Mesodermal cell (in vitro differentiated cells): ENCODE results near the gene ITSN1.
"Not testable (repeated sequence)": the region's sequence is repeated elsewhere in the genome, so short reads cannot be mapped to it uniquely, and the experiment has no call there.

ENCODE experiments used
- H3K27ac ChIP-seq: 2 replicates; pipeline ENCODE4 v1.7.0; 2013; ENCODE audit warnings: mild to moderate bottlenecking, low read depth, low read length, moderate library complexity; ENCODE audit not compliant: severe bottlenecking
- H3K36me3 ChIP-seq: 2 replicates; pipeline ENCODE4 v1.7.1; 2013; ENCODE audit warnings: mild to moderate bottlenecking, low read length, moderate library complexity; ENCODE audit not compliant: control insufficient read depth, insufficient read depth
- H3K4me1 ChIP-seq: one replicate; pipeline ENCODE4 v1.7.1; 2013; ENCODE audit warnings: mild to moderate bottlenecking, low read length; ENCODE audit not compliant: insufficient read depth, control insufficient read depth, poor library complexity, severe bottlenecking
- H3K4me3 ChIP-seq: 2 replicates; pipeline ENCODE4 v1.7.0; 2013; ENCODE audit warnings: low read length, control low read depth, mild to moderate bottlenecking; ENCODE audit not compliant: insufficient read depth, poor library complexity, severe bottlenecking; ENCODE audit errors: extremely low read depth
- H3K9me3 ChIP-seq: 2 replicates; pipeline ENCODE4 v1.7.1; 2013; ENCODE audit warnings: mild to moderate bottlenecking, low read length, moderate library complexity; ENCODE audit not compliant: control insufficient read depth
- WGBS, 2 experiments: methylation state at CpG; one replicate each; pipeline ENCODE4 v1.1.5; 2013; ENCODE audit warnings: missing lambda C conversion rate in 2 of 2; ENCODE audit not compliant: insufficient coverage in 2 of 2; 5-methylcytosine and 5-hydroxymethylcytosine counted together

ITSN1 gene

DNA sequence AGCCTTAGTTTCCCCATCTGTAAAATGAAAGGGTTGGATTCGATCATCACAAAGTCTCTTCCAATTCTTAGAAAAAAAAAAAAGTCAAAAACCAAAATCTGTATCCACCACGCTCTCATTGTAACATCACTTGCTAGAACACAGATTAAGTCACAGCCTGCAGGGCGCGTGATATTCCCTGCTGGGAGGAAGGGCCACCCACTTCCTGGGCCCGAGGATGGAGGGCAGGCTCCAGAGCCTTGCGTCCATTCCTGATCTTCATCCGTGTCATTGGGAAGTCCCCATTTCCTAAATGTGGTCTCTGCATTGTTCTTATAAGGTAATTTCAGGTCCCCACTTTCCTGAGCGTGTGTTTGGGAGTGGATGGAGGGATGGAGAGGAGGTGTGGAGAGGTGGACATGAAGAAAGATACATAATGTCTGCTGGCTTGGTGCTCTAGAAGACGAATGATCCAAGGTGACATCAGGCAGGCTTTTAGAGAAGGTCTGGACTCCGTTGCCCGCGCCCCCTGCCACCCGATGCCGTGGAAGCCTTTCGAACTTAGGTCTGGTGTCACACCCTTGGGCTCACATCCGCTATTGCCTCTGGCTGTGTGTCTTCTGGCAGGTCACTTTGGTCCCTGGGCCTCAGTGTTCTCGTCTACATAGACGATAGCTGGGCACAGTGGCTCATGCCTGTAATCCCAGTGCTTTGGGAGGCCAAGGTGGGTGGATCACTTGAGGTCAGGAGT lies 217.2 kb downstream of the ITSN1 start:
- Histone ChIP-seq H3K4me3 (no peak overlapping the region), H3K27ac (no peak overlapping the region), H3K36me3 (no peaks in the 10 kb centered on the region), H3K9me3 (no peaks in the 10 kb centered on the region), H3K4me1 (no peaks in the 10 kb centered on the region)
- 81 to 87% methylated on average over 13 of the region's 18 CpGs for WGBS, 2 experiments

DNA sequence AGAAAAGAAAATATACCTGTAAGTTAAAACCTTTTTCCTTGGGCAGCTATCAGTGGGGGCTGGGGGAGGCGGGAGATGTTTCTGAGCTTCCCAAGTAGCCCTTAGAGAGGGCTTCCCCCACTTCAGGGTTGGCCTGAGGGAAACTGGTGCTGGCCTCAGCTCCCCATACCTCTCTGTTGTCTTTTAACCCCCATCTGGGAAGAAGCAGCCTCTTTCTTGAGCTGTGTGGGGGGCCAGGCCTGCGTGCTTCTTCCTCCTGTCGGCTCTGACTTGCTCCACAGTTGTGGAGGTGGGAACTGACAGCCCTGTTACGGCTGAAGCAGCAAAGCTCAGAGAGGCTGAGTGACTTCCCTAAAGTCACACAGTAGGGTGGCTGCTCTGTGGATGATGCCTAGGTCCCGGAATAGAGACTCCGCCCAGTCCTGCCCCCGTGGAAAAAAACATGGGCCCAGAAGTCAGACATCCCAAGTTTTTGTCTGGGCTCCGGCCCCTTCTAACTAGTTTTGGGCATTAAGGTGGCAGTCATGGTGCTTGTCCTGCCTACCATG lies 218.1 kb downstream of the ITSN1 start:
- 90 to 91% methylated on average over 6 to 8 of the region's 8 CpGs for WGBS, 2 experiments
- Histone ChIP-seq H3K4me3 (no peak overlapping the region), H3K36me3 (no peaks in the 10 kb centered on the region), H3K27ac (no peak overlapping the region), H3K4me1 (no peaks in the 10 kb centered on the region), H3K9me3 (no peaks in the 10 kb centered on the region)

DNA sequence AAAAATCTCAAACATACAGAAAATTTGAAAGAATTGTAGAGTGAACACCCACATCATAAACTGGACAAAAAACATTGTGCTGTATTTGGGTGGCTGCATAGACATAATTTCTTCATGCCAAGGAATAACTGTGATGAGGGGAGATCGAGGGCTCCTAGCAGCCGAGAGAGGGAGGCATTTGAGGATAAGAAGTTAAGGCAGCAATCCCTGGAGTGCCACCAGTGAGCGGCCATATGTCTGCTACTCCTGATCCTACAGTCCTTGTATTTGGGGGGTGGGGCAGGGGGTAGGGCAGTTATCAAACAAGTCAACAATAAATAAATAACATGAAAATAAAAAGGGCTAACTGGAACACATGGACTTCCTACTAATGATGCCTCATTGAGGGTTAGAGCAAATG lies 218.8 kb downstream of the ITSN1 start:
- Histone ChIP-seq H3K4me1 (no peaks in the 10 kb centered on the region), H3K4me3 (no peak overlapping the region), H3K36me3 (no peaks in the 10 kb centered on the region), H3K9me3 (no peaks in the 10 kb centered on the region), H3K27ac (no peak overlapping the region)
- WGBS, 2 experiments = 100% methylated on average over 1 to 2 of the region's 3 CpGs

DNA sequence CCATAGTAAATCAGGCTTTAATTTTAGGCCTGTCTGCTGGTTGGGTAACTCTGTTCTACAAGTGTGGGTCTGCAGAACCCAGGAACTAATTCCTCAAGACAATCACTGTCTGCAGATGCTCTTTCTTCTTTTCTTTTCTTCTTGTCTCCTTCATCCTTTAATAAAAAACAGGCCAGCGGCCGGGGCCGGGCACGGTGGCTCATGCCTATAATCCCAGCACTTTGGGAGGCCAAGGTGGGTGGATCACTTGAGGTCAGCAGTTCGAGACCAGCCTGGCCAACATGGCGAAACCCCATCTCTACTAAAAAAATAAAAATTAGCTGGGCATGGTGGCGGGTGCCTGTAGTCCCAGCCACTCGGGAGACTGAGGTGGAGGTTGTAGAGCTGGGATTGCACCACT lies 220.9 kb downstream of the ITSN1 start:
- 87% methylated on average over 4 of the region's 8 CpGs; no CpG with 5 or more reads in 1 of the 2 experiments for WGBS, 2 experiments
- not testable (repeated sequence) for H3K4me3 ChIP-seq, H3K4me1 ChIP-seq, H3K9me3 ChIP-seq, H3K27ac ChIP-seq, H3K36me3 ChIP-seq

DNA sequence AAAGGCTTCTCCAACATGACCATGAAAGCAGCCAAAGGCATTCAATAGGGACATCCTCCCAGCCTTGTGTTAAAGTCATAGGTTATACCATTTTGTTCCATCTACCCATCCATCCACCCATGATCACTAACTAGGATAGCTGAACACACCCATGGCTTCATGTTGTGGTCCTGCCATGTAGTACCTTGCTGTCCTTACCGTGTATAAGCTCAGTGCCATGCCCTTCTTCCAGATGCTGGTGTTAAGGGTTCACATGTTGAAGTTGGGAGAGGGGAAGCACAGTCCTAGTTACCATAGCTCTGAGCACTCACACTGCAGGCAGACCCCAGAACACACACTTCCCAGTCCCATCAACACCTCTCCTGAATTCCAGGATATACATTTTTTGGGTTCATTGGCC lies 221.8 kb downstream of the ITSN1 start:
- H3K4me3 ChIP-seq = no peak overlapping the region

DNA sequence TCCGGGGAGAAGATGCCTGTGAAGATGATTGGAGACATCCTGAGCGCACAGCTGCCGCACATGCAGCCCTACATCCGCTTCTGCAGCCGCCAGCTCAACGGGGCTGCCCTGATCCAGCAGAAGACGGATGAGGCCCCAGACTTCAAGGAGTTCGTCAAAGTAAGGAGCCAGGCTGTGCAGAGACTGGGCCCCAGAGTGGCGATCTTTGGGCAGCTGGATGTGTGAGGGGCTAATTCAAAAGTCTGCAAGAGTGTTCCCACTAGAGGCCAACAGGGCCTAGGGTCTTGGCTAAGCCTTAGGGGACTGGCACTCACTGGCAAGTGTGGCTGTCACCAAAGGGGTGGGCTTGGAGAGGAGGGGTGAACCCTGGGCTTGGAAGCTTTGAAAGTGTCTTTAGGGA lies 222.9 kb downstream of the ITSN1 start:
- Histone ChIP-seq H3K36me3 (no peaks in the 10 kb centered on the region), H3K27ac (no peak overlapping the region), H3K4me1 (no peaks in the 10 kb centered on the region), H3K4me3 (no peak overlapping the region), H3K9me3 (no peaks in the 10 kb centered on the region)
- 96% methylated on average over 9 of the region's 9 CpGs for WGBS, 2 experiments

More for the DNA sequence above, 221.8 kb downstream of the ITSN1 start:
- Histone ChIP-seq H3K27ac (no peak overlapping the region), H3K36me3 (no peaks in the 10 kb centered on the region), H3K9me3 (no peaks in the 10 kb centered on the region), H3K4me1 (no peaks in the 10 kb centered on the region)
- WGBS, 2 experiments = 80% methylated on average over 1 of the region's 1 CpG; no CpG with 5 or more reads in 1 of the 2 experiments

DNA sequence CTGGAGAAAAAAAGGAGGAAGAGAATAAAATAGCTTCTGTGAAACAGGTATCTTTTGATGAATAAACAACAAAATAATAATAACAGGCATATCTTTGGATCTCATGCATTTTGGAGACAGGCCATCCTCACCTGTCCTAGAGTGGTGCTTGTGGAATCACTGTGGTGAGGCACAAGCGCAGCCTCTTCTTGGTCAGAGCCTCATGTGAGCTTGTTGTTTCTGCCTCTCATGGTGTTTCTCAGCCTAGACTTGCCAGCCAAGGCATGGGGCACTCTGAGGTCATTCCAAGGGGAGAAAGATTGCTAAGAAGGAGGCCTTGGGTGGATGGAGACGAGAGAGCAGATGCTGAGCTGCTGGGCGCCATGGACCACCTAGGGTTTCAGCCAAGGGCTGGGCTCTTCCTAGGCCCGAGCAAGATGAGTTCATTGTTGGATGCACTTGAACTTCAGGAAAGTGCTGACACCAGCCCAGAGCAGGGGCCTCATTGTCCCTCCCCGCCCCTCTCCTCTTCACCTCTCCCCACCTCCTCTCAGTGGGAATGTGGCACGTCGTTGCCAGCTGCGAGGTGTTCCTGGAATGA lies 223.8 kb downstream of the ITSN1 start:
- H3K4me1 ChIP-seq = no peaks in the 10 kb centered on the region
- WGBS, 2 experiments = 89 to 92% methylated on average over 7 to 8 of the region's 8 CpGs
- no peaks in the 10 kb centered on the region for H3K9me3 ChIP-seq
- no peak overlapping the region for H3K27ac ChIP-seq
- H3K4me3 ChIP-seq = no peak overlapping the region
- no peaks in the 10 kb centered on the region for H3K36me3 ChIP-seq

DNA sequence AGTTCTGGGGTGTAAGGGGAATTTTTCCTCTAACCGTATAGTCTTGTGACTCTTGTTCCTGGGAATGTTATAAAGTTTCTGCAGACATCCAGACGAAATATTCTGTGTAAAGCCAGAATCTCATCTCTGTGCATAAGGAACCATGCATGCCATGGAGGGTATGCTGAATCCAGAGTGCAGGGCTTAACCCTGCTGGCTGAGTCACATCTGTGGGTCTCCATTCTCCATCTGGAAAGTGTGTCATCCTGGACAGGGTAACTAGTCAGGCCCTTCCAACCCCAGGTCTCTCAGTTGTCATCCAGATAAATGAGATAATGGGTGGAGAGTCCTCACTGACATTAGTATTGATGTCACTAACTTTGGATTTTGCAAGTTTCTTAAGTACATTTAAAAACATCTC lies 224.5 kb downstream of the ITSN1 start:
- H3K4me1 ChIP-seq = no peaks in the 10 kb centered on the region
- 96 to 100% methylated on average over 2 of the region's 2 CpGs for WGBS, 2 experiments
- H3K9me3 ChIP-seq = no peaks in the 10 kb centered on the region
- H3K4me3 ChIP-seq = no peak overlapping the region
- H3K27ac ChIP-seq = no peak overlapping the region
- H3K36me3 ChIP-seq = no peaks in the 10 kb centered on the region

DNA sequence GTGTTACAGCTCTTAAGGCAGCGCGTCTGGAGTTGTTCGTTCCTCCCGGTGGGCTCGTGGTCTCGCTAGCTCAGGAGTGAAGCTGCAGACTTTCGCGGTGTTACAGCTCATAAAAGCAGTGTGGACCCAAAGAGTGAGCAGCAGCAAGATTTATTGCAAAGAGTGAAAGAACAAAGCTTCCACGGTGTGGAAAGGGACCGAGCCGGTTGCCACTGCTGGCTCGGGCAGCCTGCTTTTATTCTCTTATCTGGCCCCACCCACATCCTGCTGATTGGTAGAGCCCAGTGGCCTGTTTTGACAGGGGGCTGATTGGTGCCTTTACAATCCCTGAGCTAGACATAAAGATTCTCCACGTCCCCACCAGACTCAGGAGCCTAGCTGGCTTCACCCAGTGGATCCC lies 225.6 kb downstream of the ITSN1 start:
- H3K4me3 ChIP-seq, H3K27ac ChIP-seq, H3K36me3 ChIP-seq, H3K4me1 ChIP-seq, H3K9me3 ChIP-seq: not testable (repeated sequence)
- 90 to 94% methylated on average over 7 of the region's 13 CpGs for WGBS, 2 experiments

DNA sequence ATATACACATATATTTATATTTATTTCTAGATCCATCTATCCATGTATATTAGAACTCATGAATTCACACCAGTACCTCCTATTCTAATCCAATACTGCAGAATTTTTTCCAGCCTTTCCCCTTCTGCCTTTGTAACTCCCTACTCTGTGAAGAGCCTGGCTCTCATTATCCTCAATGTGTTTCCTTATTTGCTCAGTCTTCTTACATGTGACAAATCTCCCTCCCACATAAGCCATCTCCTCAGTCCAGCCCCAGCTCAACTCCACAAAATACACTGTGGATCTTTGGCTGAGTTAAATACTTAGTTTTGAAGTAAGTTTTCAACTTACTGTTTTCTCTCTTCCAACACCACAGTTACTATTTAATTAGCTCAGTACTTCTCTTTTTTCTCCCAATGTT lies 227.6 kb downstream of the ITSN1 start:
- H3K4me3 ChIP-seq = no peak overlapping the region
- no peak overlapping the region for H3K27ac ChIP-seq
- no peaks in the 10 kb centered on the region for H3K36me3 ChIP-seq
- no peaks in the 10 kb centered on the region for H3K4me1 ChIP-seq
- H3K9me3 ChIP-seq = no peaks in the 10 kb centered on the region

DNA sequence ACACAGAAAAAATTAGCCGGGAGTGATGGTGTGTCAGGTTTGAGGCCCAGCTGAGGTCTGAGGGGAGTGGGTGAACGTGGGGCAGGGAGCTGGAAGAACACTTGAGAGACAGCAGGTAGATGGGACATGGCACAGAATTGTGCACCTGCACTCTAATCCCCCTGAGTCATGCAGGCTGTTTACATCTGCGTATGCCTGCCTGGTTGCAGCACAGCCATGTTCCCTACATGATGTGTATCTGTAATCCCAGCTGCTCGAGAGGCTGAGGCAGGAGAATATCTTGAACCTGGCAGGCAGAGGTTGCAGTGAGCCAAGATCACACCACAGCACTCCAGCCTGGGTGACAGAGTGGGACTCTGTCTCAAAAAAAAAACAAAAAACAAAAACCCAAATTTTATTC lies 228.5 kb downstream of the ITSN1 start:
- Histone ChIP-seq H3K9me3 (no peaks in the 10 kb centered on the region), H3K36me3 (no peaks in the 10 kb centered on the region), H3K4me1 (no peaks in the 10 kb centered on the region), H3K27ac (no peak overlapping the region), H3K4me3 (no peak overlapping the region)
- 87 to 88% methylated on average over 4 of the region's 4 CpGs for WGBS, 2 experiments
